HG03135 (cell line): ENCODE measurements around the gene TMEM175.

Experiments
- ATAC-seq: cut with Tn5 transposase; IDR thresholded peaks from one replicate; pipeline ENCODE4 v1.9.1; 2021; ENCODE audit warnings: mild to moderate bottlenecking, moderate library complexity; ENCODE audit not compliant: unreplicated experiment

Gene TMEM175

GRCh38 chr4:957231-957580, 24.9 kb downstream of the TMEM175 start:
- ATAC-seq: no peak

DNA sequence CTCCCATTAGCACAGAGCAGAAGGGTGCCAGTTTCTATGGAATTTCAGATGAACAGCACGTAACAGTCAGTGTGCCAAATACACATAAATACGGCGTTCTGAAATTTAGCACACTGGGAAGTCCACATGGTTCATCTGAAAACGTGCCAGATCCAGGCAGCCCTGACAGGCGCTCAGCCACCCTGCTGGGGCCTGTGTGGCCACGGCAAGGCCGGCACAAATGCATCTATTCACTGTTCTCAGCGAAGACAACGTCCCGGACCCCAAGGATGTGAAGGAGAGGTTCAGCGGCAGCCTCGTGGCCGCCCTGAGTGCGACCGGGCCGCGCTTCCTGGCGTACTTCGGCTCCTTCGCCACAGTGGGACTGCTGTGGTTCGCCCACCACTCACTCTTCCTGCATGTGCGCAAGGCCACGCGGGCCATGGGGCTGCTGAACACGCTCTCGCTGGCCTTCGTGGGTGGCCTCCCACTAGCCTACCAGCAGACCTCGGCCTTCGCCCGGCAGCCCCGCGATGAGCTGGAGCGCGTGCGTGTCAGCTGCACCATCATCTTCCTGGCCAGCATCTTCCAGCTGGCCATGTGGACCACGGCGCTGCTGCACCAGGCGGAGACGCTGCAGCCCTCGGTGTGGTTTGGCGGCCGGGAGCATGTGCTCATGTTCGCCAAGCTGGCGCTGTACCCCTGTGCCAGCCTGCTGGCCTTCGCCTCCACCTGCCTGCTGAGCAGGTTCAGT, 25.5 kb downstream of the TMEM175 start:
- ATAC-seq: no peak

- ATAC-seq: no peak
These were observed 26.0 kb downstream of the TMEM175 start for GRCh38 chr4:958314-958665.

DNA sequence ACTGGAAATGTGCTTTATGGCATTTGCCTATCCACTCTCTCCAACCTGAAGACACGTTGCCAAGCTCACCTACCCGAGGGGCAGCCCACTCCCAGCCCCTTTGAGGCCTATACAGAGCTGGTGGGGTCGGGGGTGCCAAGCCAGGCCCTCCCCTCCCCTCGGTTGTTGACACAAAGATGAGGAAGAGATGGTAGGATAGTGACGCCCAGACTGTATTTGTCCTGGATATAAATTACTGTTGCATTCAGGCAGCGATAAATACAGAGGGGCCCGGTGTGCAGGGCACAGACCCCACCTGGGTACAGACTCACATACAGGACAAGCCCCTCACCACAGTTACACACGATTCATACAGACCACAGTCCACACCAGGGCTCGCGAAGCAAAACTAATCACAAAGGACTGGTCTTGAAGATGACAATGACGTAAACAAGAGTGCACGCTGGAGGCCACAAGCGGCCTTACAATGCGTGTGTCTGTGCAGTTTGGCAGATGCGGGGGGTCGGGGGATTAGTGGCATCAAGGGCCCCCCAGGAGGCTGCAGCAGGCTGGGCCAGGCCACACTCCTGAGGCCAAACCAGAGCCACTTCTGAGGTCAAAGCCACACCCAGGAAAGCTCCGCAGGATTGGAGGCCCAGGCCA, 26.6 kb downstream of the TMEM175 start:
- no peak for ATAC-seq

DNA sequence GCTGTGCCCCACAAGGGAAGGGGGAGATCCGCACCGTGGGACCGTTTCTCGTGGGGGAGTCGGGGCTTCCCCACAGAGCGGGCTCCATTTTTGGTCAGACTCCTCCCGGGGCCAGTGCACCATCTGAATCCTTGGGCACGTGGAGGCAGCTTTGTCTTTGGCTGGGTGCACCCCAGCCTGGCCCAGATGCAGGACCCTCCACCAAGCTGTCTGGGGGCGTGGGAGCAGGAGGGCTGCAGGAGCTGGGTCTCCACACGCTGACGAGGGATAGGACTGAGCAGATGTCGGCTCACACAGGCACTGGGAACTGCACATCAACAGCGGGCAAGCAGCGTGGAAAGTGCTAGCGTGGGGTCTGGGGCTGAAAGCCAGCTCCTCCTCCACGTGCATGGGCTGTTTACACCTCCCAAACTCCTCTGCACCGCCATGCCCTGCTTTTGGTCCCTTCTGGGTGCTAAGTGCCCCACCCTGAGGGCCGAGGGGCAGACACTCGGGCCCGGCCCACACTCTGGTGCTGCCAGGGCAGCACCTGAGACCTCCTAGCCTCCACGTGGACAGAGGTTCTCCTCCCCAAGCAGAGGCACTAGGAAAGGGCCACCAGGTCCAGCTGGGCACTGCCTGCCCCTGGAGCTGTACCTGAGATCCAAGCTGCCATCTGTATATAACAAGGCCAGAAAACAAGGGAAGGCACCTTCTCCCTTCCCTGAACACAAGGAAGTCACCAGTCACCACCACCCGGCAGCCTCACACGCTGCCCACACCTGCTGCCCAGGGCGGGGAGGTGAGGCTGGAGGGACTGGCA, 27.3 kb downstream of the TMEM175 start:
- ATAC-seq: no peak

DNA sequence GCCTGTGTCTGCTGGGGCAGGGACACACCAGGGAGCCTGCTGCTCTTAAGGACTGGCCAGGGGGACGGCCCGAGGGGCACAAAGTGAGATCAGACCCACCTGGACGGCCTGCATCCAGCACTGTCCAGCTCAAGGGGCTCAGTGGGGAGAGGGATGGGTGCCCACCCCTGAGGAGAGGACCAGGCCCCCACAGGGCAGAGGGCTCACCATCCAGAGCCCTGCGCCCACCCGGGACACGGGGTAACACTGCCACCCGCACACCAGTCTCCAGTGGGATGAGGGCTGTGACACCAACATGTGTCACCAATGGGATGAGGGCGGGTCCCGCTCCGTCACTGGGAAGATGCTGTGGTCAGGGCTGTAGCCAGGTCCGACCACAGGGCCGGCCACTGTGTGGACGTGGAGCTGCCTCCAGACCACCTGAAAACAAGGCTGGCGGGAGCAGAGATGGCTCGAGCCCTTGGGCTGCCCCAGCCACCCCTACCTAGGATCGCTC, 27.9 kb downstream of the TMEM175 start:
- ATAC-seq: no peak

DNA sequence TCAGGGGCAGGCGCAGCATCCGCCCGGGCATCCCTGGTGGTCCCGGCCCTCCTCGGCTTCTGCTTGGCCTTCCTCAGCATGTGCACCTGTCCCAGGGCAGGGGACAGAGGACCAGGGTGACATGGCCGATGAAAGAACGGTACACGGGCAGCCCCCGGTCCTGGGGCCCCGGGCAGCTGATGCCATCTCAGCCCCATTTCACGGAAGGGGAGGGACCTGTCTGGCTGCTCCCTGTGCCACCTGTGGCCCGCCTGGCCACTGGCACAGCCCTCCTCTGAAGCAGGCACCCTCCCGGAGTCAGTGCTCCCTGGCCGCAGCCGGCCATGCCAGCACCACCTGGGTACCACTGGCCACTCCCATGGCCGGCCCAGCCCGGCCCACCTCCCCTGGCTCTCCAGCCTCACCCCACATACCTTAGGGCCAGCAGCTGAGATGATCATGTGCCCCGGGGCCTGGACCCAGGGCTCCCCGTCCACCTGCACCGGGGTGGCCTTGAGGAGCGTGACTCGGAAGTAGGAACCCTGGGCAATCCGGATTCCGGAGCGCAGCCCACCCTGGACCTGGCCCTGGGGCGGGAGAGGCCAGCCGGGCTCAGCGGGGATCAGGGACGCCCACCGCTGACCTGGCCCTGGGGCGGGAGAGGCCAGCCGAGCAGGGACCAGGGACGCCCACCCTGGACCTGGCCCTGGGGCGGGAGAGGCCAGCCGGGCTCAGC, 28.5 kb downstream of the TMEM175 start:
- ATAC-seq: no peak

DNA sequence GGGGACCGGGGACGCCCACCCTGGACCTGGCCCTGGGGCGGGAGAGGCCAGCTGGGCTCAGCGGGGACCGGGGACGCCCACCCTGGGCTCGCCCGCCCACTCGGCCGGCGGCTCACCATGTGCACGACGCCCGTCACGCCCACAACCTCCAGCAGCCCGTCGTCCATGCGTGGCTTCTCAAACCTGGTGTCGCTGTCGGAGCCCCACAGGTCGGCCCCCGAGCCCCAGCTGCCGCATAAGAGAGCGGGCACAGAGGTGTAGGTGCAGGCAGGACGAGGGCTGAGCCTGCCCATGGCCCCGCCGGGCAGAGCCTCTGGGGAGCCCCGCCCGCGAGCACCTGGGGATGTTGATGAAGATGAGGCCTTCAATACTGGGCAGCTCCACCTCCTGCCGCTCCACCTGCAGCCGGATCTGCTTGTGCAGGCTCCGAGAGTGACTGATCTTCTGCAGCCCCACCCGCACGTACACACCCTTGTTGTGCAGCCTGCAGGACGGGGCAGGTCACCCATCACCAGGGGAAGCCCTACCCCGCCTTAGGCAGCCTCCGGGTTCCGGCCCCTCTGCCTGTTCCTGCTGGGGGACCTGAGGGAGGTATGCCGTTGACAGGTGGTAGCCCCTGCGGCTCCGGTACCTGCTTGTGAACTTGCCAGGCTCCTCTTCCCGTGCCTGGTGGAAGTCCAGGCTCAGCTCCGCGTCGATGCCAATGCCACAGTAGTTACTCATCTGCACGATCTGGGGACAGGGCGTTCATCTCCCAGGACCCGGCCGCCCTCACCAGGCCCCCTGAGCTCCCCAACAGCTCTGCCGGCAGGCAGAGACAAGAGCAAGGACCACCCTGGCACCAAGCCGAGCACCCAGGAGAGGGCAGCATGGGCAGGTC, 29.3 kb downstream of the TMEM175 start:
- no peak for ATAC-seq

DNA sequence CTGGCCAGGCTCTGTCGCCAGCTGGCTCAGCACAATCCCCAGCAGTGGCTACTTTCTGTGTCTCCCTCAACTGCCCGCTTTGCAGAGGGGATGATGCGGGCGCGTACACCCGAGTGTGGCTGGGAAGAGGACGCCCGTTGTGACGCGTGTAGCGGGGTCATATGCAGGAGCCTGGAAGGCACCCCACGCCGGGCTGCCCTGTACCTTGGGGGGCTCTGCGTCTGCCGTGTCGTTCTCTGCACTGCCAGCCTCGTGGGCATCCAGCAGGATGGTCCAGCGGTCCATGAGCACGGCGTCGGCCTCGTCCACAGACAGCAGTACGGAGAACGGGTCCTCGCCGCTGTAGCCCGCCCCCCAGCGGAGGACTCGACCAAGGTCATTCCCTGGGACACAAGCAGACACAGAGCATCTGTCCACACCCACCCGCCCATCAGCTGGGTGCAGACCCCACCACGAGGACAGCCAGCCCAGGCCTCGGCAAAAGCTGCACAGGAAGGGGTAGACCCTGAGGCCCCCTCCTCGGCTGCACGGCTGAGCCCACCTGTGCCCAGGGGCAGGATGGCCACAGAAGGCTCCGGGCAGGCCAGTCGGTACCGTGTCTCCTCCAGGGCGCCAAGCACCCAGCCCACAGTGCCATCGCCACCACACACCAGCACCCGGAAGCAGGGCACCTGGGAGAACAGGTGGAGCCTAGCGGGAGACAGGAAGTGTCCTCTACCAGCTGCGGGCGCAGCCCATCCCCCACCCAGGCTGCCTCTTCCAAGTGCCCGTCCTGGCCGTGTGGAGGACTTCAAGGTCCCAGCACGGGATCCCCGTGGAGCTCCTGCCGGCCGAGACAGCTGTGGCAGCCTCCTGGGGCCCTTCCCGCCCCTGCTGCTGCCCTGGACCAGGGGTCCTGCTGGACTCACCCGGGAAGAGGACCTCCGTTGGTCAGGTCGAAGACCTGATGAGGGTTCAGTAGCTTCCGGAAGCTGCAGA, 30.3 kb downstream of the TMEM175 start:
- no peak for ATAC-seq

DNA sequence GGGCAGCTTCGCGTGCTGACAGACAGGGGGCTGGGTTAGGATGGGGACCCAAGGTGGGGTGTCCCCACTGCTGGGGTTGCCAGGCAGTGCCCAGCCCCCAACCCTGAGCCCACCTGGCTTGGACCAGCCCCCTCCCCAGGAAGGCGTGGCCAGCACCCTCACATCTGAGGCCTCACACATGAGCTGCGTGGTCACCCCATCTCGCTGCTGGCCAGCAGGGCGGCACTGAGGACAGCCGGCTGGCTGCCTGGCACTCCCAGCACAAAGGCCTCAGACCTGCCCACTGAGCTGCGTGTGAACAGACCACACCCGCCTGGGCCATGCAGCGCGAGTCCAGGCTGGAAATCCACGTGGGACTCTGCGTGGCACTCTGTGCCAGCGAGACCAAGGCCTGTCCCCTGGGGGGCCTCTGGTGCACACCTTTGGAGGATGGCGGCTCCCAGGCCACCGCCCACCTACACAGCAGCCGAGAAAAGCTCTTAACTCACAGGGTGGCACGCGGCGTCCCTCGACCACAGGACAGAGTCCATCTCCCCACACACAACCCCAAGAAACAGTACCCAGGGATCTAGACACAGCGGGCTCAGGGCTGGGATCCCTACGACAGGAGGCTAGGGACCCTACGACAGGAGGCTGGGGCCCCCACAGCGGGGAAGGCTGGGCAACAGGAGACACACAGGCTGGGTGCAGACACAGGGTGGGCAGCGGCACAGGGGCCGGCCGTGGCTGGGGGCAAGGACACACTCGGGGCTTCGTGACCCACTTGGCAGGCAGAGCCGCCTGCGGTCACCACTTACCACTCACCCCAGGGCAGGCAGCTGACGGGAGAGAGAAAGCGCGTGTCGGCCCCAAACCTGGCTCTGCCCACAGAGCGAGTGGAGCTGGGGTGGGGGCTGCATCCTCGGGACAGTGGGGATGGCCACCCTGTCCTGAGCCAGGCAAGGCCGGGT, 31.3 kb downstream of the TMEM175 start:
- no peak for ATAC-seq

GRCh38 chr4:964346-965025, 32.2 kb downstream of the TMEM175 start:
- no peak for ATAC-seq

GRCh38 chr4:965048-965765, 32.9 kb downstream of the TMEM175 start:
- no peak for ATAC-seq

DNA sequence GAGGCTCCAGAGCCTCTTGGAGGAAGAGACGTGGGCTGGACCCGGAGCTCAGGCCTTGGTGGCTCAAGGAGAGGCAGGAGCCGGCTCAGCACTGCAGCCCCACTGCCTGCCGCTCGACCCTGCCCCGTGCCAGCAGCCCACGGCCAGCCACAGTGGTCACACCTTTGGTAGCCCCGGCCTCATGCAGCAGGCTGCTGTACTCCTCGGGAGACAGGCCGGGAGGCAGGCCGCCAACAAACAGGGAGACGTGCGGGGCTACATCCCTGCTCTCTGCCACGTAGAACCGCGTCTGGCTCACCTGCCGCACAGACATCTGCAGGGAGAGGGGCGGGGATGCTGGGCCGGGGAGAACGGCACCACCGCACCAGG, 33.5 kb downstream of the TMEM175 start:
- ATAC-seq: no peak

DNA sequence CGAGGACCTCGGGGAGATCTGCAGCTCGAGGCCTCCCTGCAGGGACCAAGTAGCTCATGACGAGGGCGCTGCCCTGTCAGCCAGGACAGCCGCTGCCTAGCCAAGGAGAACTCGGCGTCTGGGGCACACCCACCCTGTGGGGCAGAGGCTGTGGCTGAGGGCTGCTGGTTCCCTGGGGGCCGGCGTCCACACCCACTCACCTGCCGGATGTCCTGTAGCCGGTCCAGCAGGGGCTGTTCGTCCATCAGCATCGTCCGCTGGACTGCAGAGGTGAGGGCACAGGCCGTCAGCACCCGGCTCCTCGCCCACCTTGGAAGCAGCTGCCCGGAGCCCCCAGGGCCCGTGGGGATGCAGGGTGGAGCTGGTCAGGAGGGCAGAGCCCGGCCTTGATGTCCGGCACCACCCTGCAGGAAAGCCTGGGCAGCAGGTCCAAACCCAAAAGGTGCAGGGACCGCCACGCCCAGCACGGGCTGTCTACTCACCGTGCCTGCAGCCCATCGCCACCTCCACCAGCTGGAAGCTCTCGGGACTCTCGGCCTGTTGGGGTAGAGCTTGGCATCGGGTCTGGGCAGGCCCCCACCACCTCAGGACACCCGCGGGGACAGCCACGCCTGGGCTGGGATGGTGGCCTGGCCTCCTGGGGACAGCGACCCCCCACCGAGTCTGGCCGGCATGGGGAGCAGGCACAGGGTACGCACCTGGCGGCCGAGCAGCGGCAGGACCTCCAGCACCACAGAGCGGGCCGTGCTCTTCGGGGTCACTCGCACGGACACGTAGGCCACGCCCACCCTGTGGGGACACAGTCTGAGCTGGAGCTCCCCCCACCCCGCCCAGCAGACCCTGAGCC, 34.2 kb downstream of the TMEM175 start:
- ATAC-seq: no peak

GRCh38 chr4:967113-968104, 35.1 kb downstream of the TMEM175 start:
- no peak for ATAC-seq
